ENCODE data around the gene TTL.

DNA sequence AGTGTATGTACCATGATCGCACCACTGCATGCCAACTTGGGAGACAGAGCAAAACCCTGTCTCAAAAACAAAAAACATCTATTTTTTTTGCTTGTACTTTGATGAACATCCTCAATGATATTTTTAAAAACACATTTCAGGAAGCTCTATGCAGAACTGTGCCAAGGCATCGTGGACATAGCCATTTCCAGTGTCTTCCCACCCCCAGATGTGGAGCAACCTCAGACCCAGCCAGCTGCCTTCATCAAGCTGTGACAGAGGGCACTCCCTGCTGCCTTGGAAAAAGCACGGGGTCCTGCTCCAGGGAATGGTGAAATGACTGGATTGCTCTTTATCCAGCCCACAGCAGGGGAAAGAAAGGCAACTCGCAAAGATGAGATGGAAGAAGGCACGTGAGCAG lies 46.6 kb downstream of the TTL start:
- TF ChIP-seq, protein P1, sequence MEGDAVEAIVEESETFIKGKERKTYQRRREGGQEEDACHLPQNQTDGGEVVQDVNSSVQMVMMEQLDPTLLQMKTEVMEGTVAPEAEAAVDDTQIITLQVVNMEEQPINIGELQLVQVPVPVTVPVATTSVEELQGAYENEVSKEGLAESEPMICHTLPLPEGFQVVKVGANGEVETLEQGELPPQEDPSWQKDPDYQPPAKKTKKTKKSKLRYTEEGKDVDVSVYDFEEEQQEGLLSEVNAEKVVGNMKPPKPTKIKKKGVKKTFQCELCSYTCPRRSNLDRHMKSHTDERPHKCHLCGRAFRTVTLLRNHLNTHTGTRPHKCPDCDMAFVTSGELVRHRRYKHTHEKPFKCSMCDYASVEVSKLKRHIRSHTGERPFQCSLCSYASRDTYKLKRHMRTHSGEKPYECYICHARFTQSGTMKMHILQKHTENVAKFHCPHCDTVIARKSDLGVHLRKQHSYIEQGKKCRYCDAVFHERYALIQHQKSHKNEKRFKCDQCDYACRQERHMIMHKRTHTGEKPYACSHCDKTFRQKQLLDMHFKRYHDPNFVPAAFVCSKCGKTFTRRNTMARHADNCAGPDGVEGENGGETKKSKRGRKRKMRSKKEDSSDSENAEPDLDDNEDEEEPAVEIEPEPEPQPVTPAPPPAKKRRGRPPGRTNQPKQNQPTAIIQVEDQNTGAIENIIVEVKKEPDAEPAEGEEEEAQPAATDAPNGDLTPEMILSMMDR (IDR thresholded peaks at IDR 0.05), result no peak
- no peak for TF ChIP-seq POLR2A (IDR thresholded peaks at IDR 0.05)
